K562 (cell line): ENCODE data around the gene TMEM53. TPM values are rescaled to one million over a fixed set of nuclear protein-coding genes. Genes with fewer than 3 reads are reported as not detected.

Experiments used
- ARID2 ChIP-seq: fragments of 450-650 bp; IDR thresholded peaks from 2 replicates; pipeline ENCODE4 v1.6.1; 2017; ENCODE audit warnings: antibody characterized with exemption, mild to moderate bottlenecking
- BRF1 ChIP-seq: IDR thresholded peaks from 3 replicates; pipeline ENCODE4 v1.6.1; 2011; ENCODE audit warnings: borderline replicate concordance, mild to moderate bottlenecking; ENCODE audit not compliant: insufficient read length; ENCODE audit errors: extremely low read depth
- EHMT2 ChIP-seq: fragments of 450-650 bp; IDR thresholded peaks from 2 replicates; pipeline ENCODE4 v1.6.1; 2018; ENCODE audit warnings: antibody characterized with exemption
- HNRNPLL ChIP-seq: fragments of 200-400 bp; formaldehyde crosslinking; IDR thresholded peaks from 2 replicates; pipeline ENCODE4 v1.6.1; 2017; ENCODE audit warnings: low read length, low read depth, mild to moderate bottlenecking; ENCODE audit not compliant: poor library complexity, severe bottlenecking
- MGA ChIP-seq: fragments of 450-650 bp; IDR thresholded peaks from 2 replicates; pipeline ENCODE4 v1.6.1; 2016; ENCODE audit warnings: mild to moderate bottlenecking, moderate library complexity
- SIX5 ChIP-seq, 2 experiments: IDR thresholded peaks; 2 replicates each; pipeline ENCODE4 v1.6.1; 2011; ENCODE audit warnings: low read length in 2 of 2, borderline replicate concordance in 1 of 2, low read depth in 1 of 2, mild to moderate bottlenecking in 1 of 2, moderate library complexity in 1 of 2; ENCODE audit not compliant: insufficient read depth in 1 of 2
- polyA plus RNA-seq, 8 experiments: library from polyadenylated mRNA; depleted of rRNA in 4 of 8; stranded (reverse) in 5 of 8; unstranded in 3 of 8; fragments of >200 nt; fragmentation: Nextera tagmentation in 2 of 8; fragmentation: Illumina TruSeq in 1 of 8; extraction: Ambion mirVana in 2 of 8; extraction: Trizol in 1 of 8; gene quantifications; 2 replicates each; pipeline versions ENCODE4 v1.2.1 to v1.2.3, GENCODE V29; 2011 to 2014; ENCODE audit warnings: inconsistent platforms in 1 of 8, missing spikeins in 1 of 8
- total RNA-seq, 7 experiments: library from RNA; depleted of rRNA in 6 of 7; stranded (reverse); fragments of >200 nt in 6 of 7; fragmentation: Illumina TruSeq in 2 of 7; extraction: Trizol in 2 of 7; gene quantifications; 2 replicates each; pipeline versions ENCODE4 v1.2.1 to v1.2.3, GENCODE V29; 2011 to 2021; ENCODE audit warnings: low replicate concordance in 1 of 7

Gene TMEM53
- total and polyA plus RNA-seq, 9 of the 15 experiments (the other 6 are each of a cell fraction or from before 2014, with no cell fraction given), result 0.23 to 3.7 (median 2.0) TPM

- TF ChIP-seq MGA (no peak), ARID2 (peak; percentile 53; the same call in 1 of the 2 replicates), HNRNPLL (no peak), EHMT2 (peak; percentile 60; the same call in 1 of the 2 replicates), SIX5 (IDR thresholded peaks at IDR 0.05; ENCODE audit: borderline replicate concordance in 1 of 2, insufficient read depth in 1 of 2, low read depth in 1 of 2, low read length in 2 of 2) (no peak), BRF1 (no peak)
Observed at GRCh38 chr1:44609412-44609767, 64.9 kb downstream of the TMEM53 start (continued).
